NCI-H69 (cell line): Measurements from ENCODE around the gene TATDN2.
A peak's percentile ranks its signal among the peaks of the same experiment; 100 is the strongest.
"Not testable (repeated sequence)": the region's sequence is repeated elsewhere in the genome, so short reads cannot be mapped to it uniquely, and the experiment has no call there.

Source experiments
- DNase-seq: peaks from one replicate; lab custom pipeline; 2025; lab: John Stamatoyannopoulos, UW

TATDN2 gene

DNA sequence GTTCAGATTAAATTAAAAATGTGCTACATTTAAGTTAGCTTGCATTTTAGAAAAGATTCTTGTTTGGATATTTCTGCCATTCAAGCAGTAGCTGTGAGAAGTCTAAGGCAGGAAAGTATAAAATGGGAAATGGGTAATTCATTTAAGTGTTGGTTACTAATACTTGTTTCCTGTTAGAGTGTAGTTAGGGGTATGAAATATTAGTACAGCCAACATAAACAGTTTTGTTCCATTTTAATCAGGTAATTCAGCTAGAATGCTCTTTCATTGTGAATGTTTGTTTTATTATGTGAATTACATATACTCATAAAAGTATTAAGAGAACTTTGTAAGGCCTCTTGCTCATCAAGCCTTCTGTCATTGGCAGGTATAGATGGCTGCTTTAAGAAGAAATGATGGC lies 19.9 kb downstream of the TATDN2 start:
- DNase-seq = no peak

DNA sequence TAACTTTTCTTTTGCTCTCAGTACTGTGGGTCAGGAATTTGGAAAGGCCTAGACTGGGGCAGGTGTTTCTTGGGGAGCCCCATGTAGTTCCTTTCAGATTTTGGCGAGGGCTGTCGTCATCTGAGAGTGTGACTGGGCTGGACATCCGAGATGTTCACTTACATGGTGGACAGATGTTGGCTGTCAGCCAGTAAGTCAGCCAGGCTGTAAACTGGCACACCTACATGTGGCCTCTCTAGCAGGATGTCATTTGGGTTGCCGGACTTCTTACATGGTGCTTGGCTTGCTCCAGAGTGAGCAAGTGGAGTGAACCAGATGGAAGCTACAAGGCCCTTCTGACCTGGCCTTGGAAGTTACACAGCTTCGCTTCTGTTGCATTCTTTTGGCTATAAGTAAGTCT lies 20.7 kb downstream of the TATDN2 start:
- no peak for DNase-seq

DNA sequence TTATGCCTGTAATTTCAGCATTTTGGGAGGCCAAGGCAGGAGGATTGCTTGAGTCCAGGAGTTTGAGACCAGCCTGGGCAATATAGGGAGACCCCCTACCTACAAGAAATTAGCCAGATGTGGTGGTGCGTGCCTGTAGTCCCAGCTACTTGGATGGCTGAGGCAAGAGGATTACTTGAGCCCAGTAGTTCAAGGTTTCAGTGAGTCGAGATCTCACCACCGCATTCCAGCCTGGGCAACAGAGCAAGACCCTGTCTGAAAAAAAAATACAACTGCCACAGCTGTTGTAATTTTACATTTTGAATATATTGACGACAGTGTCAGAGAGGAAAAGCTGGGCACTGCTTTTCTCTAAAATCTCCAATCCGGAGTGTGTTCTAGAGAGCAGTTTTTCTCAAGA lies 21.2 kb downstream of the TATDN2 start:
- DNase-seq = no peak

DNA sequence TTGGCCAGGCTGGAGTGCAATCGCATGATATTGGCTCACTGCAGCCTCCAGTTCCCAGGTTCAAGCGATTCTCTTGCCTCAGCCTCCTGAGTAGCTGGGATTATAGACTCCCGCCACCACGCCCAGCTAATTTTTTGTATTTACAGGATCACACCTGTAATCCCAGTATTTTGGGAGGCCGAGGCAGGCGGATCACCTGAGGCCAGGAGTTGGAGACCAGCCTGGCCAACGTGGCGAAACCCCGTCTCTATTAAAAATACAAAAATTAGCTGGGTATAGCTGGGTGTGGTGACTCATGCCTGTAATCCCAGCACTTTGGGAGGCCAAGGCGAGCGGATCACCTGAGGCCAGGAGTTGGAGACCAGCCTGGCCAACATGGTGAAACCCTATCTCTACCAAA lies 24.2 kb downstream of the TATDN2 start:
- DNase-seq = not testable (repeated sequence)

DNA sequence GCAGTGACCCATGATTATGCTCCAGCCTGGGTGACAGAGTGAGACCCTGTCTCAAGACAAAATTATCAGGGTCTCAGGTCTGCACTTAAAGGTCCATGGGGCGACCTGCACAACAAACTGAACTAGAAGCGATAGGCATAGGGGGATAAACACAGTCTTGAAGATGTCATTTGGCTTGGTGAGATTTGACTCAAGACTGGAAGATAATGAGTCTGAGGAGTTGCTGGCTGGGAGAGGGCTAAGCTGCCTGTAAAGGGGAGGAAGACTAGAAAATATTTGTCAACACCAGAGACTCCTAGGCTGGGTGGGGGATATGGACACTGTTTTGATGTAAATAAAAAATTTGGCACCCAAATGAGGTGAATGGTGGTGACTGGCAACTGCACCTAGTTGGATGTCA lies 24.7 kb downstream of the TATDN2 start:
- DNase-seq = no peak

DNA sequence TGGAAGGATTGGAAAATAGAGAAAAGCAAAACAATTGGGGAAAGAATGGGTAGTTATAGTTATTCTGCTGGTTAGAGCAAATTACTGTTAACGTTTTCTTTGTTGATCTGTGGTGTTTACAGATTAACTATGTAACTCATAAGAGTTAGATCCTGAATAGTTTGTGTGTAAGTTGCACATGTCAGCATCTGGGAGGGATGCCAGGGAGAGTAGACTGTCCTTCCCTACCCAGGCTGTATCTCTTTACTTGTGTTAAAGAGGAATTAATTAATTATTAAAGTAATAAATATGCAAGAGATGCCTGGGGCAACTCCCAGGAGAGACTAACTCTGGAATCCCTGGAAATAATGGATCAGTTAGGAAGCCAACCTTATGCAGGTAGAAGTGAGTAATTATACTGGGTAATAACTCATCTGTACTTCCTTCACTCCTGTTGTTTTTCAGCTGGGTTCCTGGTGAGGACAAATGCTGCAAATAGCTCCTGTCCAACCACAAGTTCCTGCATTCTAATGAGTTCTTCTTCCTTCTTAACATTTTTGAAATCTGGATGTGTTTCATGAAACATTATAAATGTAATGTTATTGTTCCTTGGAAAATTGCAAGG lies 25.5 kb downstream of the TATDN2 start:
- peak; percentile 47 for DNase-seq

DNA sequence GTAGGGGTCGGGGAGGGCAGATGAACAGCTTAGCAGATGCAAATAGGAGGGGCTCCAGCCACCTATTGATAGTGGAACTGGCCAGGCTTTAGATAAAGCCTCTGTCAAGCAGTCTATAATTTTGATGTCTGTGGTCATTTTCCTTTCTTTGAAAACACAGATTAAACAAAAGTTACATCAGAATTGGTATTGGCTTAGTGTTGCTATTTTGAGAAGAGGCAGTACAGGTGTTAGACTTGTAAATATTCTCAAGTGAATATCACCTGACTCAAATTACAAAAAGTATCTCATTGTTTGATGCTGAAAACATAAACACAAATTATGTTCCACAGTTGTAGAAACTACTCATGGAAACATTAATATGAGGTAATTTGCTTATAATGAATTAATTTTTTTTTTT lies 26.3 kb downstream of the TATDN2 start:
- peak; percentile 64 for DNase-seq

DNA sequence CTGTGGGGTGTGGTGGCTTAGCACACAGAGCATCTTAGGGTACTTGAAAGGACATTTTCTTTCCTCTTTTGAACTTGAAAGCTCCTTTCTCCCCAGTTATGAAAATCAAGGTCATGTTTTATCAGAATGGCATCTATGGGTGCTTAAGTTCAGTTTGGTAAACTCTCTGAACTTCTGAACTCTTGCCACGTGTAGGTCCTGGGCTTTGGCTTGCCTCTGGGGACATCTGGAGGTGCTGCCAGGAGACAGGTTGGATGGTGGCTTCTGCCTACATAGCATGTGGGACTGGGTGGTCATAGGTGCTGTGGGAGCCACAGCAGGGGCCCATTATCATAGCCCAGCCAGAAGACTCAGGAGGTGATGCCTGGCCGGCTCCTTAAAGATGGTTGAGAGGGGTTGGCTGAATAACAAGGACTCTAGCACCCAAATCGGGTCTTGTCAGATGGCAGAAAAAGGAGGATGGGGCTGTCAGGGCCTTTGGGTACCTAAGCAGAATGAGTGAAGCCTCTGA lies 28.9 kb downstream of the TATDN2 start:
- no peak for DNase-seq

DNA sequence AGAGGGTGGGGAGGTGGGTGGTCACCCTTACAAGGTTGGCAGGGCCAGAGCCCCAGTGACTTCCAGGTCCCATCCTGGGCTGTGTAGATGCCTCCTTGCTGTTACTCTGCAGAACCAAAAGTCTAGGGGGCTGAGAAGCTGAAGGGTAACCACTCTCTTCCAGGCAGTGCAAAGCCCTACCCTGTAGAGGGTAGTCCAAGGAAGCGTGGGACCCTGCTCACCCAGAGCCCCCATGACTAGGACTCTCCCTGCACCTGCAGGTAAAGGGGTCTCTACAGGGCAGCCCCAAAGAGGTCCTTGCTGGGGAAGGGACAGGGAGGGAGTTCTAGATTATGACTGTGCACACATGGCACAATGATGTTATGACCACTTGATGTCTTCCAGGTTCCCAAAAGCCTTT lies 30.2 kb downstream of the TATDN2 start:
- DNase-seq = no peak

DNA sequence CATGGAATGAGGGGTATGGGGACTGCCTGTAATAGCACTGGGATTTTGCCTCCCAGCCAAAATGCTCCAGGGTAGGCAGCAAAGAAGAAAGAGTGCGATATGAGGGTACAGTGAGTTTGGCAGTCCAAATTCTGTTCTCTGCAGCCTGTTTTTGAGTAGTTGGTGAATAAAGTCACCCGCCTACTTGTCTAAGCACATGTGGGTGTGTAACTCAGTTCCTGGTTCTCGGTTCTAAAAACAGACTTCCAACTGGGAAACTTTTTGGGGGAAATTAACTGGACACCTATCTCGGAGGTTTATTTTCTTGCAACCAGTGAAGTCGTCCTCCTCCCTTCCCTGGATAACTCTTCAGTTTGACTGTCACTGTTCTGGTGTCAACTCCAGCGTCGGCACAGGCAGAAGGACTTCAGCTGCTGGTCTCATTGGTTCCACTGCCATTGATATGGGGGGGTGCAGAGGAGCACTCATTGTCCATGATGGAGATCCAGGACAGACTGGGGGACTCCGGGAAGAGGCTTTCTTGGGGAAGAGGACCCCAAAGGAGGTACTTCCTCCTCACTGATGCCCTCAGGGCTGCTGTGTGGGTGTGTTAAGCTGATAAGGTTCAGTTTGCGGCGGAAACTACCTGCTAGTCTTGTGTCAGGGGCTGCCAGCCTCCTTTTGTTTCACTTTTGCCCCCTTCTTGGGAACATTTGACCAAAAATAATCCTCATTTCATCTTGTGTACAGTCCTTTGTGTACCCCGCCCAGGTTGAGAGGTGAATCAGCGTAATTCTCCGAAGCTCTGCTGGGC lies 31.3 kb downstream of the TATDN2 start:
- DNase-seq = no peak

DNA sequence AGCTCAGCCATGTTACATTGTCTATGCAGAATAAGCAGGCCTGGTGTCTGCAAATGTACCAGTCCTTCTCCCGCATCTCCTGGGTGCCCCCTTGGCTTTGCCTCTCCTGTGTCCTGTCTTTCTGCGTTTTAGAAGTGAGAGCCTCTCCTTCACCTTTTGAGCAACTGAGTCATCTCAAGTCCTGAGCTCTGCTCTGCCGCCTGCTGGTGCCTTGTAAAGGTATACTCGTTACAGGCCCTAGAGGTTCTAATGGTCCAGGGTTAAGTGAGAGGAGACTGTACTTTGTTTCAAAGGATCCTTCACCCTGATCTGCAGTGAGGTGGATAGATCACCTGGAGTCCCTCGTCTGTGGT lies 31.9 kb downstream of the TATDN2 start:
- no peak for DNase-seq

DNA sequence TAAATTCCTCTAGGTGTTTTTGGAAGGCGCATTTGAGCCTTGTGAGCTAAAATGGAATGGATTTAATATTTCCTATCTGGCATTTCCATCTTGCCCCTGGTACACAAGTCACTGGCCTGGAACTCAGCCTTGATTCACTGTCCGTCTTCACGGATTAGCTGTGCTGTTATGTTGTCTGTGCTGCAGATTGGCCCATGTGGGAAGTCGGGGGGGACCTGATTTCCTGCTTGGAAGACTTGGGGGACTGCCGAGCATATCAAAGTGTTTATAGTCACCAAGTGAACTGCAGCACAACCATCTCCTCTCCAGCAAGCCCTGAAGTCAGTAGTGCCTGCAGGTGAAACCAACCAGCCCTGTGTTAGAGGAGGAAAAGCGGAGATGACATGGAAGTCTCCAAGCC lies 32.3 kb downstream of the TATDN2 start:
- DNase-seq = no peak

DNA sequence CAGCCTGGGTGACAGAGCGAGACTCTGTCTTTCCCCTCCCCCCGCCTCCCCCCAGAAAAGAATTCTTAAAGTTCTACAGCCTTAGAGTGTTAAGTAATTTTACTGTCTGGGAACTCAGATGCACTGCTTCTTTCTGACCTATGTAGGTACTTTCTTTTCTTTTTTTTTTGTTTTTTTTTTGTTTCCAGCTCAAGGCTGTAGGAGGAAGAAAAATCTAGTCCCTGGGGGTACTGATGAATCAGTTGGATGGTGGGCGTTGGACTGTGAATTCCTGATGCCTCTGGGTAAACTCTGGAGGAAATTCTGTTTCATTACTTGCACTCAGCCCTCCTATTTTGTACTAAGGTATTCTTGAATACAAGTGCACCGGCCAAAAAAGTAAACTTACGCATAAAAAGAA lies 33.7 kb downstream of the TATDN2 start:
- DNase-seq = no peak

DNA sequence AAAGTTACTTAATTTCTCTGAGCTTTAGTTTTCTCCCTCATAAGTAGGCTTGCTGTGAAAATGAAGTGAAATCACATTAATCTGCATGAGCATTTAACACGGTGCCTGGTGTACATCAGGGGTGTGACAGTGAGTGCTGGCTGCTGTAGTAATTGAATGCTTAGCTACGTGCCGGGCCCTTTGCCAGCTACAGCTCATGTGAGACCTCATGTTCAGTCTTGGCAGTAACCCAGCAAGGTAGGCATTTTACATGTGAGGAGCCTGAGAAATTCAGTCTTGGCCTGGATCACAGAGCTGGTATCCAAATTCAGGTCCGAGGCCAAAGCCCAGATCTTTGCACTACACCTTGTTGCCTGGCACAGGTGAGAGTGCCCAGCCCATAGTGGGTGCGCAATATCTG lies 35.4 kb downstream of the TATDN2 start:
- peak; percentile 67 for DNase-seq

DNA sequence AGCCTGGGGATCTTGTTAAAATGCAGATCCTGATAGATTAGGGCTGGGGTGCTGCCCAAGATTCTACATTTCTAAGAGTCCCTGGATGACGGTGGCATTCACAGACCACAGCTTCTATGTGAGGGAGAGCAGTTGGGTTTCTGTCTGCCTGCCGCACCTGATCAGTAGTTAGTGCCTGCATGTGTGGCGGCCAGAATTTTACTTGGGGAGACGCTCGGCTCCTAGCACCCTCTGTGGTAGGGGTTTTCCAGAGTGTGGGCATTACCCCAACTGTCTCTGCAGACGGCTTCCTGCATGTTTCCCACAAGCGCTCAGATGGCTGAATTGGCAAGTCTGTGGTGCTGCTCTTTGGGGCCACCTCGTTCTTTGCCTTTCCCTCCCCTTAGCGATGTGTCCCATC lies 36.2 kb downstream of the TATDN2 start:
- DNase-seq = no peak

DNA sequence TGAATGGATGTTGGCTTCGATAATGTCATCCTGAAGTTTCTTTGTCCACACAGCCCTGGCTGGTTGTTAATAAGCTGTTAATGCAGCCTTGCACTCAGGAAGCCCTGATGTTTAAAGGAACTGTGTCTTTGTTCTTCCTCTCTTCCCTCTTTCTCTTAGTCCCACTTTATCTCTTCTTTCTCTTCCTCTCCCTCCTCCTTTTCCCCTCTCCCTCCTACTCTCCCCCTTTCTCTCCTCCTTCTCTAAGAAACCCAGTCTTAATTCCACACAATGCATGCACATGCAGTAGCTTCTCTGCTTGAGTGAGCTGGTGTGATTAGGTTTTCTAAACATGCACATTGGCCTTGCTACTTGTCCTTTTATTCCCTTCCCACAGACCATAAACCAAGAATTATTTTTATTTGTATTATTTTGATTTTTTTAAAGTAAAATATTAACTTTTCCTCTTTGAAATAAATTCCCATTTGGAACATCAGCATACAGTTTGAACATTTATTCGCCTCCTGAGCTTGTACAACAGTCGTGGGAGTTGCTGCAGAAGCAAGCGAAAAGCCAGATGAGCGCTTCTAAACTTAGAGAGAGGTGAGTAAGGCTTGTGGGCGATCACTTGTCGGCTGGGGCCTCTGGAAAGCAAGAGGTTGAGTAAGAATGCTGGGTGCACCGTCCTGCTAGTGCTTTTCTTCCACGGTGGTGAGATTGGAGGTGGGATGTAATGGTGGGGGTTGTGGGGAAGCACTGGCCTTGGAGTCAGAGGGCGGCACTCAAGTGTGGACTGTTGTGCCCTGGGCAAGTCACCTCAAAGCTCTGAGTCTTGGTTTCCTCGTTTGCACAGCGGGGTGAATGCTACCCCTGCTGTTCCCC lies 37.2 kb downstream of the TATDN2 start:
- no peak for DNase-seq

DNA sequence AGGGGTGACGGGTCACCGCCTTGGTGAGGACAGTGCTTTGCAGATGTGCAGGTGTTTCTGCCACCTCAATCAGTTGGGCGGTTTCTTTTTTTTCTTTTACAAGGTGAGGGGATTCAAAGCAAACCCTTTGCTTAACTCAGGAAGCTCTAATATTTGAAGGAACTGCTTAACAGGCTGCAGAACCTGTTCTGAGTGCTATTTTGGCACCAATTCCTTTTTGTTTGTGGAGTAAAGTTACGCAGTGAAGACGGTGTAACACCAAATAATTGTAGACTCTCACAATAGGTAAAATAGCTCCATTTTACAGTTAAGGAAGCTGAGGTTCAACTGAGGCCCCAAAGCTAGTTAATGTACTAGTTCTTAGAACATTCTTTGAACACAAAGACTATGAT lies 37.9 kb downstream of the TATDN2 start:
- no peak for DNase-seq

DNA sequence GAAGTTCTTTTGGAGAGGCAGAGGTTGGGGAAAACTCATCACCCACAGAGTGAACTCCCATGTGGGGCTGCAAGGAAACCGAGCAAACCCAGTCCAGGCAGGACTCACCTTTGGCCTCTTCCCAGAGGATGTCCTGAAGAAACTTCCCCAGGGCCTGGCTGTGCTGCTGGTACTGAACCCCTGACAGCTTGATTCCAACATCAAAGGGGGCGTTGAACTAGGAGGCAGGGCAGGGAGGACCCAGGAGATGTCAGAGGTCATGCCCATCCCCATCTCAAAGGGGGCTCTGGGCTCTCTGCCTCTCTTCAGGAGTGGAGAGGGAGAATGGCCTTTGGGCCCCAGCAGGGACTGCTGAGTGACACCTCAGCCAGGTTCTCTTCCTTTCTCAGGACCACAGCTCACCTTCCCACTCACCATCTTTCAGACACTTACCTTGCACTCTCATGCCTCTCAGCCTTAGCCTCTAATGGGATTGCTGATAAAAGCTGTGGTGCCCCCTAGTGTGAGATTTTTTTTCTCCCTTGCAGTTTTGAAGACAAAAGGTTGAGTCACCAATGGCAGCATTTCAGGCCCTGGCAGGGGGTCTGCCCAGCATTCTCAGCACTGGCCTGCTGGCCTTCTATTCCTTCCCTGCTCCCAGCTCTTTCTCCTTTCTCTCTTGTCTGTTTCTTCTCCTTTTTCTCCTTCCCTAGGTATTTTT lies 38.5 kb downstream of the TATDN2 start:
- DNase-seq = peak; percentile 86

DNA sequence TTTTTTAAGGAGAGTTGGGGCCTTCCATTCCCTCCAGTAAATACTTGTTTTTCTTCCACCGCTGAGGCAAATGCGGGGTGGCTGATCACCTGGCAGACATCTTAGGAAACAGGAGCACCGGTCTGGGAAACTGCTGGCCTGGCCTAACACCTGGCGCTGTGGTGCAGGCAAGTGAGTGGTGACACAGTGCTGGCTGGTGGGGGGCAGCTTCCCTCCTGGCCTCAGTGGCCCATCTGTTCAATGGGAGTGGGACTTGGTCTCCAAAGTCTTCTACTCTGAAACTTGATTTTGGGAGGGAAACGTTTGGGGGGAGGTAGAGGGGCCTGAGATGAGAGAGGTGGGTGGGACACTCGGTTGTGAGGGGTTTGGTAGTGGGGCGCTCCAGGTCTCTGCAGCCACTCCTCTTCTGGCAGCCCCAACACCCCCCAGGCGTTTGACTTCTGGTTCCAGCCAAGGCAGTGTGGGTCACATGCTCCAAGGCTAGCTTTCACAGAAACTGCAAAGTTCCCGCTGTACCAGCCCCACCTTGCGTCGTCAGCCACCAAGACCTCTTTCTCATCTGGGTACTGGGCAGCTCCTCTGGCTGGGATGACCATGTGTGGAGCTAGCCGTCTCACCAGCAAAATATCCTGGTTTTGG lies 39.8 kb downstream of the TATDN2 start:
- DNase-seq = no peak

DNA sequence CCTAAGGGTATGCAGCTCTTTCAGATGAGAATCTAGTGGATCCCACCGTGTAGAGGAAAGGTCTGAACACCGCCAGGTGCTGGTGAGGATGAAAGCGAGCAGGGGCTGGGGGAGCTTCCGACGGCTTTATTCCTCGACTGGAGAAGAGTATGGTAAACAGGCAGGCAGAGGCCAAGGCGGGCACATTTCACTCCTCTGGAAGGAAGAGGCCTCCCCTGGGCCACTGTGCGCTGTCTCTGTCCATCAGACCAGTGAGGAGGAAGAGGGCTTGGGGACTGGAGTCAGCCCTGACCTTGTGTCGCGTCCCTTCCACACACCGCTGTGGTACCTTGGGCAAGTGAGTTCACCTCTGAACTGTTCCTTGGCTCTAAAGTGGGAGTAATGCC lies 40.3 kb downstream of the TATDN2 start:
- DNase-seq = no peak

DNA sequence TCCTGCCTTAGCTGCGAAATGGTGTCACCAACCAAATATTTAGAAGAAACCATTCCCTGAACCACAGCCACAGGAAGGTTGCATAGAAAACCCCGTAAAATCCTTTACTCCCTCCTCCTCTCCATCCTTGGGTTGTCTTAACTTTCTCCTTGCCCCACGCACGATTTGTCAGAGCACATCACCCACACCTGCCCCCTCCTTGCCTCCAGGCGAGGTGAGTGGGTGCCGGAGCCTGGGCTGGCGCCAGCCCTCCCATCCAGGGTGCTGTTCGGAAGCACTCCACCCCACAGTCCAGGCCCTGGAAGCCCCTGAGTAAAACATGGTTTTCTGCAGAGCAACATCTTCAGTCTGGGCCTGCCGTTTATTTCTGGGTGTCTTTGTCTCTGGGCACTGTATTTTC lies 40.8 kb downstream of the TATDN2 start:
- DNase-seq = no peak
